Measurements from ENCODE around the gene CMSS1. TPM values are rescaled to one million over a fixed set of nuclear protein-coding genes. Genes with fewer than 3 reads are reported as not detected.

The CMSS1 gene
- total and polyA plus RNA-seq, 4 donors = 3.8 to 19.5 (median 7.5) TPM

- H3K27me3 ChIP-seq (ENCODE audit: control insufficient read depth in 4 of 4, insufficient read depth in 4 of 4, low read length in 3 of 4) = no peaks in the 10 kb centered on the region
- H3K9me3 ChIP-seq (ENCODE audit: control insufficient read depth in 4 of 4, low read length in 3 of 4) = peaks cover 1 to 5% (median 2%) of the 10 kb centered on the region in 4 donors
- no peak overlapping the region for H3K27ac ChIP-seq (ENCODE audit: low read depth in 1 of 2, low read length in 2 of 2)
- no peak overlapping the region for H3K9ac ChIP-seq (ENCODE audit: low read depth in 1 of 2, low read length in 2 of 2)
- H3K4me3 ChIP-seq (ENCODE audit: low read depth in 1 of 3, low read length in 3 of 3) = no peak overlapping the region
- H3K4me1 ChIP-seq (ENCODE audit: control insufficient read depth in 4 of 4, insufficient read depth in 4 of 4, low read length in 3 of 4) = no peaks in the 10 kb centered on the region
- TF ChIP-seq REST (IDR thresholded peaks at IDR 0.05) (no peak), TAF1 (conservative IDR thresholded peaks at IDR 0.05) (no peak), CTCF (IDR thresholded peaks at IDR 0.05; ENCODE audit: low read depth, low read length, missing input control) (no peak), RXRA (IDR thresholded peaks at IDR 0.05) (no peak), FOXA1 (IDR thresholded peaks at IDR 0.05) (no peak), HNF4G (IDR thresholded peaks at IDR 0.05) (no peak), ZBTB33 (IDR thresholded peaks at IDR 0.05) (no peak), JUND (IDR thresholded peaks at IDR 0.05) (no peak), GABPA (IDR thresholded peaks at IDR 0.05 in 1 of 2, conservative IDR thresholded peaks at IDR 0.05 in 1 of 2) (no peak), YY1 (IDR thresholded peaks at IDR 0.05) (no peak)
- 94% methylated on average over 1 of the region's 1 CpG for WGBS
- DNase-seq (ENCODE audit: low spot score) = no peak
- no peaks in the 10 kb centered on the region for H3K36me3 ChIP-seq (ENCODE audit: control insufficient read depth in 4 of 4, insufficient read depth in 3 of 4, low read depth in 1 of 4, low read length in 3 of 4)
These were observed 323.3 kb downstream of the CMSS1 start for GRCh38 chr3:100140976-100141375.

GRCh38 chr3:100141586-100141985 is 323.9 kb downstream of the CMSS1 start:
- WGBS = 93% methylated on average over 1 of the region's 1 CpG
- Histone ChIP-seq H3K36me3 (ENCODE audit: control insufficient read depth in 4 of 4, insufficient read depth in 3 of 4, low read depth in 1 of 4, low read length in 3 of 4) (no peaks in the 10 kb centered on the region), H3K9ac (ENCODE audit: low read depth in 1 of 2, low read length in 2 of 2) (no peak overlapping the region), H3K4me3 (ENCODE audit: low read depth in 1 of 3, low read length in 3 of 3) (no peak overlapping the region), H3K9me3 (ENCODE audit: control insufficient read depth in 4 of 4, low read length in 3 of 4) (peaks cover 1 to 5% (median 2%) of the 10 kb centered on the region in 4 donors), H3K27ac (ENCODE audit: low read depth in 1 of 2, low read length in 2 of 2) (no peak overlapping the region), H3K27me3 (ENCODE audit: control insufficient read depth in 4 of 4, insufficient read depth in 4 of 4, low read length in 3 of 4) (no peaks in the 10 kb centered on the region), H3K4me1 (ENCODE audit: control insufficient read depth in 4 of 4, insufficient read depth in 4 of 4, low read length in 3 of 4) (no peaks in the 10 kb centered on the region)
- TF ChIP-seq GABPA (IDR thresholded peaks at IDR 0.05 in 1 of 2, conservative IDR thresholded peaks at IDR 0.05 in 1 of 2) (no peak), RXRA (IDR thresholded peaks at IDR 0.05) (no peak), FOXA1 (IDR thresholded peaks at IDR 0.05) (no peak), HNF4A (conservative IDR thresholded peaks at IDR 0.05) (no peak), ATF3 (IDR thresholded peaks at IDR 0.05) (no peak)
- no peak for DNase-seq (ENCODE audit: low spot score)
